Caki2 (cell line): ENCODE results near the gene SHFL. TPM values are rescaled to one million over a fixed set of nuclear protein-coding genes. Genes with fewer than 3 reads are reported as not detected.

Experiments
- DNase-seq: peaks from one replicate; pipeline ENCODE4 v3.0.0-alpha.2; 2015; ENCODE audit warnings: low read depth
- in situ Hi-C: cut with HindIII; loops from 2 replicates; pipeline ENCODE4 v1.10.0; 2016; ENCODE audit warnings: low sequenced_read_pairs, low pct_unique_long_range_greater_than_20kb, mixed read lengths
- total RNA-seq: library from RNA; depleted of rRNA; stranded (reverse); fragments of >200 nt; shearing (Covaris generic); gene quantifications from 2 replicates; pipeline ENCODE4 v1.2.3, GENCODE V29; 2014; ENCODE audit warnings: low replicate concordance; rRNA removed

Gene SHFL
- 10.0 and 13.3 TPM in 2 replicates for total RNA-seq

DNA sequence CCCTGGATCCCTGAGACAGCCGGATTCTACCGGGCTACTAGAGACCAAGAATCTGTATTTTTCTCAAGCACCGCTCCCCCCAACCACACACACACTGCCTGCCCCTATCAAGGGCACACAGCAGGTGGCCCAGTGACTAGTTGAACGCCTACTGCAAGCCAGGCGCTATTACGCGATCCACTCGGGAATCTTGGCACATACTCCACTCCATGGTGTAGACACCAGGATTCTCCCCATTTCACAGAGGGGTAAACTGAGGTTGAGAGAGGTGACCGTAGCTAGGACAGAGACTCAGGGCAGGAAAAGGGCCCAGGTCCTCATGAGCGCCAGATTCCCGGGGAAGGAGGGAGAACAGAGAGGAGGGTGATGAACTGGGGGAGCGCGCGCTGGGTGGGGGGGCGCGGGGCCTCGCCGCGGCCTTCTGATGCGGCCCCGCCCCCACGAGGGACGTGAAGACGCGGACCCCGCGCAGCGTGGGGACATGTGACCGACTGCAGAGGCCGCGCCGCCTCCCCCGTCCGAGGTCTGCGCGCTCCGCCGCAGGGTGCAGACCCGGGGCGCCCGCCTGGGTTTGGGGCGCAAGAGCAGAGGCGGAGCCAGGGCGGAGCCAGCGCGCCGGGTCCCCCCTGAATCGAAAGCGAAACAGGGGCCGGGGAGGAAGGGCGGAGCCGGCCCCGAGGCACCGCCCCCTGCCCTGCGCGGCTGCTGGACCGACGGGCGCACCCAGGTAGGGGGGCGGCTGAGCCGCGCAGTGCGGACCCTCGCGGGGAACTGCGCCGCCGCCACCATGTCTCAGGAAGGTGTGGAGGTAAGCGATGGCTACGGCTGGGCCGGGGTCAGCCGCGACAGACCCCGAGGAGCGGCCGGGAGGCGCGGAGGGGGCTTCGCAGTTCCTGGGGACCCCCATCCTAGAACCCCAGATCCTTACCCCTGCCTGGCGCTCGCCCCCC is at the start of gene SHFL:
Gene SHFL, plus strand, starts transcription at position 677 of the 950 bp plus-strand sequence. Its CDS starts 111 bp downstream, at position 788.
- in situ Hi-C loops: no loop called here
- peak; percentile 65 for DNase-seq

DNA sequence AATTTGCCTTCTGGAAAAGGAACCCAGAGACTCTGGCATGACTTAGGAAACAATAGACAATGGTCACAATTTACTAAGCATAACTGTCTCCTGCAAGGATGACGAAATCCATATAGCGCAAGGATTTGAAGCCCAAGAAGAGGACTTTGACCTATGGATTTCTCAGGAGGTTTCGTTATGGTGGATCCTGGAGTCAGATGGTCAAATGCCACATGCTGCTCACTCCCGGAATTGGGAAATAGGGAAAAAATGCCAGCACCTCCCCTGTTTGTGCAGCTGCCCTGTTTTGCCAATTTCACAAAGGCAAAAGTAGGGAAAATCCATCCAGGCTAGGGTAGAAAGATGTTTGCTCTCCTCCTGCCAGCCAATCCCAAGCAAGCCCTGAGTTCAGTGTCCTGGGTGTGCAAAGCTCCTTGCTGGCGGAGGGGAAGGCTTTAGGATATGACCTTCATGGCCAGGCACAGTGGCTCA is 49.5 kb upstream of the SHFL start:
- in situ Hi-C loops: no loop called here
- no peak for DNase-seq

DNA sequence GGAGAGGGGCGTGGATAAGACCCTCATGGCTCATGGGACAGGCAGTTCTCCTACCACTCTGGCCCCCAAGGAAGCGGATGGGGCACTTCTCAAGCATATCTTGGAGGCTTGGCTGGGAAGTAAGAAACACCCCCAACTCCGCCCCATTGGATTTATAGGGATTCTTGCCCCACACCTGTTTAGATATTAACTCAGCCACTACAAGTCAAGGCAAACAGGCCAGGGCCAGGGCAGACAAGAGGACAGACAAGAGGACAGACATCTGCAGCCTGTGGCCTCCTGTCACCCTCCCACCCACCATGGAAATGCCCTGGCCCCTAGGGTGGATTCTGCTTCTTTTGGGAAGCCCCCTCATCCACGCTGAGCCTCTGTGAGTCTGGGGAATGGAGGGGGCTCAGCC is 48.8 kb upstream of the SHFL start:
- DNase-seq: no peak
- in situ Hi-C loops: no loop called here

DNA sequence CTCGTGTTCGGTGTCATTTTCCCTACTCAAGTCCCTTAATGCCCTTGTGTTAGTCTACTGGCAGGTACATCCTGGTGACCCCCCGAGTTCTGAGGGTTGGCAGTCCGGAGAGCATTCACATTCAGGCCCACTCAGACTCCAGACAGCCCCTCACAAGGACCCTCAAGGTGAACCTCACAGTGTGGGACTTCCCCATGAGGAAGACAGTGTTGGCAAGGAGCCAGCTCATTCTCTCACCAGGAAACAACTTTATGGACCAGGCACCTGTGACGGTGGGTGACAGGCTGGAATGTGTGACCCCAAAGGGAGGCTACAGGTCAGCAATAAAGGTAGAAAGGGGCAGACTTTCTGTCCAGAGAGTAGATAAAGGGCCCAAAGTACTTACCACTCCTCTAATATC is 48.3 kb upstream of the SHFL start:
- DNase-seq: no peak
- in situ Hi-C loops: no loop called here

DNA sequence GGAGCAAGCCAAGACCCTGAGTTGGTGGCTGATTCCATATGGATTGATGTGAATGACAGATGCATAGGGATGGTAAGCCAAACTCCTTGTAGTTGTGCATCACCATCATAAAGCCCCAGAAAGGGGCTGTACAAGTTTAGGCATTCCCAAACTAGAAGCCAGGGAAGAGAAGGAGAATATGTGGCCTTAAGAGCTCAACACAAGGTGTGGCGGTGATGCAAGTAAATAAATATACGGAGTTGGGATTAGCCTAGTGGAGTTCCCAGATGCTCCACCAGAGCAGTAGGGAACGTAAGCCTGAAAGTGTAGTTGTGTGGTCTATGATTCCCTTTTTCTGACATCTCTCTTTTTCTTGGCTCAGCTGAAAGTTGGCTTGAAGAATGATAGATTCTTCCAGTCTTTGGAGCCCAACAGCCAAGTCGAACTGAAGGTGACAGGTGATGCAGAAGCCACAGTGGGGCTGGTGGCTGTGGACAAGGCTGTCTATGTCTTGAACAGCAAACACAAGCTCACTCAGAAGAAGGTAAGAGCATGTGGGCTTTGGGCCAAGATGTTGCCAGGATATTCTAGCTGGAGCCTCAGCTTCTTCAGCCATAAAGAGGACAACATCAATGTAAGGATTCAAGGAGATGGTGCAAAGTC is 42.7 kb upstream of the SHFL start:
- in situ Hi-C loops: no loop called here
- DNase-seq: no peak

DNA sequence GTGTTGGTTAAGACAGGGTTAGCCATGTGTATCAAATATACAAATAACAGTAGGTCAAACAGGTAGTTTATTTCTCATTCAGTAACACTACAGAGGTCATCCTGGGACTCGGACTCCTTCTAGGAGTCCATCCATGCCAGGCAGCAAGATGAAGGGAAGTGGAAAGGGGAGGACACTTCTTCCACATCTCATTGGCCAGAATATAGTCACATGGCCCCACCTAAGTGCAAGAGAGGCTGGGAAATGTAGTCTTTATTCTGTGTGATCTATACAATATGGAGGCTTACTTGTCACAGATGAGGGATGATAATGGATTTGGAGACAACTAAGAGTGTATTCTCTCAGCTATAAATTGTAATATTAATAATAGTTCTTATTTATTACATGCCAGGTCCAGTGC is 41.7 kb upstream of the SHFL start:
- in situ Hi-C loops: no loop called here
- no peak for DNase-seq

DNA sequence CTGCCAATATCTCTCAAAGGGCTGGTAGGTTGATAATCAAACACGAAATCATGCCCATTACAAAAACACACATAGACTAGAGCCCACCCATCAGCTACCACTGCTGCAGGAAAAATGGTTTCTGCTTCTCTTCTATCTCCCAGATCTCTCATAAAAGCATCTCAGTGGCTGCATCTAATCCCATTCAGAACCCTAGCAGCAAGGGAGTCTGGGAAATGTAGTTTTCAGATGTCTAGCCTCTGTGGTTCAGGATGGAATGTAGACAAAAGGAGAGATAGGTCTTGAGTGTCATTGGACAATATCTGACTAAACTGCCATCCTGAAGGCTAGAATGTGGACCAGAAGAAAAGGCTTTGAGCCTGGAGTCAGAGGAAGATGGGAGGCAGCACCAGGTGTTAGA is 40.7 kb upstream of the SHFL start:
- DNase-seq: no peak
- in situ Hi-C loops: no loop called here

DNA sequence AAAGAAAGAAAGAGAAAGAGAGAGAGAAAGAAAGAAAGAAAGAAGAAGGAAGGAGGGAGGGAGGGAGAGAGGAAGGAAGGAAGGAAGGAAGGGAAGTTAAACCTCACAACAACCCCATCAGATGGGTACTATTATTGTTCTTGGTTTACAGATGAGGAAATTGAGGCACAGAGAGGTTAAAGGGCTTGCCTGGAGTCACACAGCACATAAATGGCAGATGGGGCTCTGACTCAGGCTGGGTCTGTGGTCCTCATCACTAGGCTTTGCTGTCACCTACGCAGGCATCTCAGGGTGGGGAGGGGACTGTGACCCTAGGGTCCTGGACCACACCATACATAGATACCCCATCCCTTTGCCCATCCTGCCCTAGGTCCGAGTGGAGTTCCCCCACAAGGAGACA is 36.5 kb upstream of the SHFL start:
- DNase-seq: no peak
- in situ Hi-C loops: no loop called here

DNA sequence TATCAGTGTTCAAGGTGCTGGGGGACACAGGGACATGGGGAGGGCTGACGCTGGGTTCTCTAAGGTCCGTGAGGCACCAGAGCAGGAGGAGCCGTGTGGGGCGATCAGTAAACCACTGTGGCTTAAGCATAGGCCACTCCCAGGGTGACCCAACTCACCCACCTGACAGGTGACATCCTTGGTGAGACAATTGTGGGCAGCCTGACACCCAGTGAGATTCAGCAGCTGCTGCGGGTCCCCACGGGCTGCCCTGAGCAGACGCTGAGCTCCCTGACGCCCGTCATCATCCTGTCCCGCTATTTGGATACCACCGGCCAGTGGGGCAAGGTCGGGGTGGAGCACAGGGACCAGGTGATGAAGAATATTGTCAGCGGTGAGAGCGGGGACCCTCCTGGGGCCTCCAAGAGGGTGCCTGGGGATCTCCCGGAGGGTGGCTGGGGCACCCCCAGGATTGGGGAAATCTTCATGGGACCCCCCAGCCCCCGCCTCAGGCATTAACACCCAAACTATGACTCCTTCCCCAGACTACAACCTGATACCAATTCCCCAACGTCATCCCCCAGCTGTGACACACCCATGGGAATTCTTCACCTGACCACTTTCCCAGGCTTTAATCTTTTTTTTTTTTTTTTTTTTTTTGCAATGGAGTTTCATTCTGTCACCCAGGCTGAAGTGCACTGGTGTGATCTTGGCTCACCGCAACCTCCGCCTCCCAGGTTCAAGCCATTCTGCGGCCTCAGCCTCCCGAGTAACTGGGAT is 33.3 kb upstream of the SHFL start:
- in situ Hi-C loops: no loop called here

DNA sequence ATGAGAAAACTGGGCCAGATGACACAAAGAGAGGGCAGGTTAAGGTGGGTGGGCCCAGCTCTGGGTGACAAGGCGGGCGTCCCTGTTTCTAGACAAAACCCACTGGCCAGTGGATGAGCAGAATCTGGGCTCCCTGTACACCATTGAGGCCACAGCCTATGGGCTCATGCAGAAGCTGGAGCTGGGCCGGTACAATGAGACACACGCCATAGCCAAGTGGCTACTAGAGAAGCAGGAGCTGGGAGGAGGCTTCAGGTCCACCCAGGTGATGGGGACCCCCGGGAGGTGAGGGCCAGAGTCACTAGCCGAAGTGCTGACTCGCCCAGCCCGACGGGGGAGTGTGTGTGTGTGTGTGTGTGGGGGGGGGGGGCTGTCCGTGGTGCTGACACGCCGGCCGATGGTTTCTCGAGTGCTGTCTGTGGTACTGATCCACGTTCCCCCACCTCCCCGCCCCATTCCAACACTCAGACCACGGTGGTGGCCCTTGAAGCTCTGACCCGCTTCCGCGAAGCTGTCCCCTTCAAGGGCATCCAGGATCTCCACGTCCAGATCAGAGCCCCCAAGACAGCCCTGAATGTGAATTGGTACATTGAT is 24.3 kb upstream of the SHFL start:
- in situ Hi-C loops: no loop called here
- DNase-seq: peak; percentile 37

More for the DNA sequence above, 33.3 kb upstream of the SHFL start:
- DNase-seq: no peak

DNA sequence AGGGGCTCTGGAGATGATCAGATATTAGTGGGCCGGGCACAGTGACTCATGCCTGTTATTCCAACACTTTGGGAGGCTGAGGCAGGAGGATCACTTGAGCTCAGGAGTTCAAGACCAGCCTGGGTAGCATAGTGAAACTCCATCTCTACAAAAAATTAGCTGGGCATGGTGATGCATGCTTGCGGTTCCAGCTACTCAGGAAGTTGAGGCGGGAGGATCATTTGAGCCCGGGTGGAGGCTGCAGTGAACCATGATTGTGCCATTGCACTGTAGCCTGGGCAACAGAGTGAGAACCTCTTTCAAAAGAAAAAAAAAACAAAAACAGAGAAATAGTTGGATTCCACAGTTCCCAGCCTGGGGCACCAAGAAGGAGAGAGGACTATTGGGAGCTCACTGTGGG is 17.9 kb upstream of the SHFL start:
- no peak for DNase-seq
- in situ Hi-C loops: no loop called here

DNA sequence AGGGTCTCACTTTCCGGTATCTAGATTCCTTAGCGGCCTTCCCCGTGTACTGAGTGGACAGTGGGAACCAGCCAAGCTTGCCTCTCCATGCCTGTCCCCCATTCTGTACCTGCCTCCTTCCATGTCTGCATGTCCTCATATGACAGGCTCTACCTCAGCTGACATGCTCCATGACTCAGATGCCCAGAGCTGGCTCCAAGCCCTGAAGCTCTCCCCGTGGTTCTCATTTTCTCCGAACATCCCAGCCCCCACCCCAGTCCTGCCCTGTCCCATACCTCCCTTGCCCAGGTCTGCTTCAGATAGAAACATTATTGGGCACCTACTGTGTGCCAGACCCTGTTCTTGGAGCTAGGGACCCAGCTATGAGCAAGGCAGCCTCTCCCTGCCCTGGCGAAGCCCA is 17.1 kb upstream of the SHFL start:
- no peak for DNase-seq
- in situ Hi-C loops: no loop called here

DNA sequence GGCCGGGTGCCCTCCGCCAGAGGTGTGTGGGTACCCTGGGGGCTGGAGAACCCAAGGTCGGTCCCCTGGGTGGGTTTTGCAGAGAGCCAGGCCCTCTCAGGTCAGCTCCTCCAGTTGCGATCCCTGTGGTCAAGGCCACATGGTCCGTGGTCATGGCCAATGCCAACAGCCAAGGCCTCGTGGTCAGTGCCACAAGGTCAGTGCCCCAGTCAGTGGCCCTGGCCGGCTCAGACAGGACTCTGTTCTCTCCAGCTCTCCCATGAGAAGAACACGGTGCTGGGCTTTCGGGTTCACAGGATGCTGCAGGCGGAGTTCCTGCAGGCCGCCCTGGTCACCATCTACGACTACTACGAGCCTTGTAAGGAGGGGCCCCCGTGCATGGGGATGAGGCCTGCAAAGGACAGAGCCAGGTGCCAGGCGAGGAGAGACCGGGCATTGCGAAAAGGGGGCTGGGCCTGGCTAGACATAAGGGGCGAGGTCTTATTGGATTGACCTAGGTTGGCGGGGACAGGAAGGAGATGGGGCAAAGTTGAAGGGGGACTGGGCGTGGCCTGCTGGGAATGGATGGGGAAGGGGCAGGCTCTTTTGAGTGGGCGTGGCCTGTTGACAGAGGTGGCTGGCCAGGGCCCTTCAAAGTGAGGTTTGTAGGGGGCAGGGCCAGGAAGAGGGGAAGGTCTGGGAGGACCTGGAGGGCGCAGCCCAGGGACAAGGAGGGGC is 15.2 kb upstream of the SHFL start:
- DNase-seq: no peak
- in situ Hi-C loops: no loop called here

DNA sequence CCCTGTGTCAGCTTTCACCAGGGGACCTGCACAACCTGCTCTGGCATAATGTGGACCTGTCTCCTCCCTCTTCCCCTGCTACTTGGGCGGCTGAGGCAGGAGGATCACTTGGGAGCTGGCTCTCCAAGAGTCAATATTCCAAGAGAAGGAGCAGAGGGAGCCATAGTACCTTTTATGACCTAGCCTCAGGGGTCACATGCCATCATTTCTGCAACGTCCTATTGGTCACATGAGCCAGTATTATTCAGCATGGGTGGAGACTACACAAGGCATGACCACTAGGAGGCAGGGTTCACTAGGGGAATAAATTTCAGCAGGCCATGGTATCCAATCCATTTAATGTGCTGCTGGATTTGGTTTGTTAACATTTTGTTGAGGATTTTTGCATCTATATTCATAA is 12.0 kb upstream of the SHFL start:
- no peak for DNase-seq
- in situ Hi-C loops: no loop called here

DNA sequence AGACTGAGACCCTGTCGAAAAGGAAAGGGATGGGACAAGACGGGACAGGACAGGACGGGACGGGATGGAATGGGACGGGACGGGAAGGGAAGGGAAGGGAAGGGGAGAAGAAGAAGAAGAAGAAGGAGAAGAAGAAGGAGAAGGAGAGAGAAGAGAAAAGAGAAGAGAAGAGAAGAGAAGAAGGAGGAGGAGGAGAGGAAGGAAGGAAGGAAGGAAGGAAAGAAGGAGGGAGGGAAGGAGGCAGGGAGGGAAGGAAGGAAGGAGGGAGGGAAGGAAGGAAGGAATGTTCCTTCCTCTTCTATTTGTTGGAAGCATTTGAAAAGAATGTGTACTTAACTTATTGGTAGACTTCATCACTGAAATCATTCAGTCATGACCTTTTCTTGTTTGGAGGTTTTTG is 9.6 kb upstream of the SHFL start:
- DNase-seq: no peak
- in situ Hi-C loops: no loop called here

DNA sequence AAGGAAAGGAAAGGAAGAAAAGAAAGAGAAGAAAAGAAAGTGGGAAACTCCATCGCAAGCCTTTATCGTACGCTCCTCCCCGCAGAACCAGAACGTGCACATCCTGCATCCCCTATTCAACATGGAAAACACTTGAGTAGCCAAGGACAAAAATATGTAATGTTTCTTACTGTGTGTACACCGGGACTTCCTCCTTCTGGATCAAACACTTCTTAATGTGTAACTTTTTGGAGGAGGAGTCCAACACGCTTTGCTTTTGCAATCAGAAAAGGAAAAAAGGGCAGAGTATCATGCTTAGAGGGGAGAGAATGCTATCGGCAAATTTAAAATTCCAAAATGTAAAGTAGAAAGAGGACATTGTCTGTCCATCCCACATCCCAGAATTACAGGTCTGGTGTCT is 7.8 kb upstream of the SHFL start:
- in situ Hi-C loops: no loop called here

DNA sequence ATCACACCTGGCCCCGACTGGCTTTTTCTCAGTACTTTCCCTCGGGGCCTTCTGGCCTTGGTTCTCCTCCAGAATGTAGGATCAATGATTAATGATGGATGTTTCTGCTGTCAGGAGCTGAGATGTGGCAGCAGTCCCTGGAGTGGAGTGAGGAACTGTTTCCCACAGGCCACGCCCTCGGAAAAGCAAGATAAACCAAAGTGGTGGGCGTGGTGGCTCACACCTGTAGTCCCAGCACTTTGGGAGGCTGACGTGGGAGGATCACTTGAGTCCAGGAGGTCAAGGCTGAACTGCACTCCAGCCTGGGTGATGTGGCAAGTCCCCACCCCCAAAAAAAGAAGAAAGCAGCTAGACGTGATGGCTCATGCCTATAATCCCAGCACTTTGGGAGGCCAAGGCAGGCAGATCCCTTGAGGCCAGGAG is 7.1 kb upstream of the SHFL start:
- DNase-seq: no peak
- in situ Hi-C loops: no loop called here

More for the DNA sequence above, 7.8 kb upstream of the SHFL start:
- DNase-seq: no peak

DNA sequence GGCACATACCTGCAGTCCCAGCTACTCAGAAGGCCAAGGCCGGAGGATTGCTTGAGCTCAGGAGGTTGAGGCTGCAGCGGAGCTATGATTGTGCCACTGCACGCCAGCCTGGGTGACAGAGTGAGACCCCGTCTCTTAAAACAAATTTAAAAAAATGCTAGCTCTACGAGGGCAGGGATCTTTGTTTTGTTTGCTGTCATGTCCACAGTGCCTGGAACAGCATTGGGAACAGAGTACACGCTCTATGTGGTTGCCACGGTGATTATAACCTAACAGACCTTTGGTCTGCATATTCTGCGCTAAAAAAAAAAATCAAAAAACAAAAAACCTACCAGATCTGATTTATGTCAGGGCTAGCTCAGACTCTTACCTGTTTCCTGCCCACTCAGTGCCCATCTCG is 2.2 kb upstream of the SHFL start:
- in situ Hi-C loops: no loop called here
- DNase-seq: no peak
